ENCODE data around the gene PLK3. TPM values are rescaled to one million over a fixed set of nuclear protein-coding genes. Genes with fewer than 3 reads are reported as not detected.
"Not testable (repeated sequence)": the region's sequence is repeated elsewhere in the genome, so short reads cannot be mapped to it uniquely, and the experiment has no call there.

PLK3 gene
- total RNA-seq, 2 donors from 2014 or later, result 3.3 to 9.0 TPM

DNA sequence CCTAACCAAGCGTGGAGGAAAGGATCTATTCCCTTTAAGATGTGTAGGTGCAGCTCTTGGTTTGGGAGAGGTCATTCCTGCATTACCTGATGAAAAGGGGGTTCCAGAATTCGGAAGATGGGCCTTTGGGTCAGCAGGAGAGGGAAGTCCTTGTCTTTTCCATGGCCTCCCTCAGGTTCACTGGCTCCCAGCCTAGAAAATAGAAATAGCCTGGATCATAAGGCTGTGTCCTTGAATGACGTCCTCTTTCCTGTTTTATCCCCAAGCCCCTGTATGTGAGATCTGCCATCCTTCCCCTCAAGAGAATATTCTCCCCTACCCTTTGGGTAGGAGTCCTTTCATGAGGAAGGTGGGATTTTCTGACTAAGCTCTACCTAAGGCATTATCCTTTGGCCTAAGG is 39.3 kb upstream of the PLK3 start:
- WGBS, 2 experiments (ENCODE audit: insufficient coverage in 1 of 2, insufficient read length in 1 of 2), result 93 to 100% methylated on average over 3 of the region's 3 CpGs
- TF ChIP-seq, protein P1, sequence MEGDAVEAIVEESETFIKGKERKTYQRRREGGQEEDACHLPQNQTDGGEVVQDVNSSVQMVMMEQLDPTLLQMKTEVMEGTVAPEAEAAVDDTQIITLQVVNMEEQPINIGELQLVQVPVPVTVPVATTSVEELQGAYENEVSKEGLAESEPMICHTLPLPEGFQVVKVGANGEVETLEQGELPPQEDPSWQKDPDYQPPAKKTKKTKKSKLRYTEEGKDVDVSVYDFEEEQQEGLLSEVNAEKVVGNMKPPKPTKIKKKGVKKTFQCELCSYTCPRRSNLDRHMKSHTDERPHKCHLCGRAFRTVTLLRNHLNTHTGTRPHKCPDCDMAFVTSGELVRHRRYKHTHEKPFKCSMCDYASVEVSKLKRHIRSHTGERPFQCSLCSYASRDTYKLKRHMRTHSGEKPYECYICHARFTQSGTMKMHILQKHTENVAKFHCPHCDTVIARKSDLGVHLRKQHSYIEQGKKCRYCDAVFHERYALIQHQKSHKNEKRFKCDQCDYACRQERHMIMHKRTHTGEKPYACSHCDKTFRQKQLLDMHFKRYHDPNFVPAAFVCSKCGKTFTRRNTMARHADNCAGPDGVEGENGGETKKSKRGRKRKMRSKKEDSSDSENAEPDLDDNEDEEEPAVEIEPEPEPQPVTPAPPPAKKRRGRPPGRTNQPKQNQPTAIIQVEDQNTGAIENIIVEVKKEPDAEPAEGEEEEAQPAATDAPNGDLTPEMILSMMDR (conservative IDR thresholded peaks at IDR 0.05), result no peak
- no peaks in the 10 kb centered on the region for H3K4me1 ChIP-seq (ENCODE audit: control insufficient read depth, insufficient read depth, low read length)
- DNase-seq, result no peak
- H3K27me3 ChIP-seq (ENCODE audit: control insufficient read depth, insufficient read depth, low read length, poor library complexity, severe bottlenecking), result no peaks in the 10 kb centered on the region
- H3K9ac ChIP-seq (ENCODE audit: extremely low read depth, low read length, poor library complexity, severe bottlenecking), result no peak overlapping the region
- no peak overlapping the region for H3K4me3 Mint-ChIP-seq
- H3K9me3 Mint-ChIP-seq, result no peaks in the 10 kb centered on the region
- no peaks in the 10 kb centered on the region for H3K27me3 Mint-ChIP-seq (ENCODE audit: insufficient read depth)
- H3K36me3 ChIP-seq (ENCODE audit: control insufficient read depth, insufficient read depth, low read length), result peaks cover 69% of the 10 kb centered on the region
- H3K36me3 Mint-ChIP-seq (ENCODE audit: low read depth), result peaks cover 65% of the 10 kb centered on the region
- H3K27ac ChIP-seq (ENCODE audit: low read depth, low read length), result no peak overlapping the region
- no peak overlapping the region for H3K27ac Mint-ChIP-seq
- H3K4me3 ChIP-seq (ENCODE audit: low read length), result no peak overlapping the region
- H3K4me1 Mint-ChIP-seq, result no peaks in the 10 kb centered on the region
- no peaks in the 10 kb centered on the region for H3K9me3 ChIP-seq (ENCODE audit: control insufficient read depth, low read length)

DNA sequence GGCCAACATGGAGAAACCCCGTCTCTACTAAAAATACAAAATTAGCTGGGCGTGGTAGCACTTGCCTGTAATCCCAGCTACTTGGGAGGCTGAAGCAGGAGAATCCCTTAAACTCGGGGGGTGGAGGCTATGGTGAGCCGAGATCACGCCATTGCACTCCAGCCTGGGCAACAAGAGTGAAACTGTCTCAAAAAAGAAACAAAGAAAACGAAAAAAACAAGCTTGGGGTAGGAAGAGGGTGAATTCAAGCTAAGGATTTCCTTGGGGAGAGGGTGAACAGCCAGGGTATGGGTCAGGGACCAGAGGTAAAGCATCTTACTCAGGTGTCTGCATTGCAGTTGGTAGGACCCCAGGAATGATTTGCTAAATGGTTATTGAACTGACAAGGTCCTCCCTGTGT is 33.8 kb upstream of the PLK3 start:
- H3K36me3 ChIP-seq (ENCODE audit: control insufficient read depth, insufficient read depth, low read length), result peaks cover 38% of the 10 kb centered on the region
- DNase-seq; H3K4me3 ChIP-seq (ENCODE audit: low read length); H3K27ac Mint-ChIP-seq; H3K4me1 Mint-ChIP-seq; H3K27me3 Mint-ChIP-seq (ENCODE audit: insufficient read depth); H3K4me1 ChIP-seq (ENCODE audit: control insufficient read depth, insufficient read depth, low read length); H3K27me3 ChIP-seq (ENCODE audit: control insufficient read depth, insufficient read depth, low read length, poor library complexity, severe bottlenecking); H3K4me3 Mint-ChIP-seq; H3K9ac ChIP-seq (ENCODE audit: extremely low read depth, low read length, poor library complexity, severe bottlenecking); H3K9me3 Mint-ChIP-seq; H3K9me3 ChIP-seq (ENCODE audit: control insufficient read depth, low read length); H3K27ac ChIP-seq (ENCODE audit: low read depth, low read length): not testable (repeated sequence)
- 96 to 97% methylated on average over 6 of the region's 6 CpGs for WGBS, 2 experiments (ENCODE audit: insufficient coverage in 1 of 2, insufficient read length in 1 of 2)
- peaks cover 42% of the 10 kb centered on the region for H3K36me3 Mint-ChIP-seq (ENCODE audit: low read depth)

DNA sequence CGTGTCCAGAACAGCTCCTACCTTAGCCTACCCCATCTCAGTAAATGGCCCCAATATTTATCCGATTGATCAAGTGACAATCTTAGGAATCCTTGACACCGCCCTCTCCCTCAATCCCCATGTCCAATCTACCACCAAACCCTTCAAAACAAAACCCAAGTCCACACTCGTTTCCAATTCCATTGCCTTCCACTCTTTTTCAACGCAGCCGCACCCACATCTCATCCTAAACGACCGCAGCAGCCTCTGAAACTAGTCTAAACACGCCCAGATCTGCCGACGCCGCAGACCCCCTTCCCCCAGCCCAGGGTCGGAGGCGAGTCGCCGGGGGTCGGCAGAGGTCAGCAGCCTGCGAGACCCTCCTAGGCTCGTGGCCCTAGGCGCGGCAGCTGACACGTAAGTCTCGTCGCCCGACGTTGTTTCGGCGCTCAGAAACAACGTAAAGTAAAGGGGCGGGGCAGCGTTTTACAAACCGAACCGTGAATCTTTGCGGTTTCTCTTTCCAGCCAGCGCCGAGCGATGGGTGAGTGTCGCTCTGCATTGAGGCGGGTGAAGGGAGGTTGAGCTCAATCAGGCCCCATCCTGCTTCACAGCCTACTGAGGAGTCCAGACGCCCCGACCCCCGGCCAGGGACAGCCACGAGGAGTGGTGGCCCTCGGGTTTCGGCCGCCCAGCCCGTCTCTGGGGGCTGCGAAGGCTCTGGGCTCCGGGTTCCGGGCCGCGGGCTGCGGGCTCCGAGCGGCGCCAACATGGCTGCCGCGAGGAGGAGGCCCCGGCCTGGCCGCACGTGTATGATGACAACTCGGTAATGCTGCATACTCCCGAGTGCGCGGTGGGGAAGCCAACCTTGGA is 24.9 kb upstream of the PLK3 start, which contains the start of gene RPS8:
Gene RPS8 (plus strand): TSS at position 463 of the 852 bp plus-strand sequence. CDS start 57 bp downstream, at position 520.
- peak; percentile 97 for DNase-seq
- H3K4me1 ChIP-seq (ENCODE audit: control insufficient read depth, insufficient read depth, low read length), result no peaks in the 10 kb centered on the region

More for the DNA sequence above, 24.9 kb upstream of the PLK3 start, which contains the start of gene RPS8:
- H3K36me3 Mint-ChIP-seq (ENCODE audit: low read depth), result peaks cover 45% of the 10 kb centered on the region
- peak within 1 kb of the TSS; percentile 97 for H3K27ac Mint-ChIP-seq
- Histone ChIP-seq H3K9me3 (ENCODE audit: control insufficient read depth, low read length) (no peaks in the 10 kb centered on the region), H3K36me3 (ENCODE audit: control insufficient read depth, insufficient read depth, low read length) (peaks cover 38% of the 10 kb centered on the region), H3K27ac (ENCODE audit: low read depth, low read length) (peak within 1 kb of the TSS; percentile 94), H3K27me3 (ENCODE audit: control insufficient read depth, insufficient read depth, low read length, poor library complexity, severe bottlenecking) (no peaks in the 10 kb centered on the region), H3K4me3 (ENCODE audit: low read length) (peak within 1 kb of the TSS; percentile 98), H3K9ac (ENCODE audit: extremely low read depth, low read length, poor library complexity, severe bottlenecking) (peak within 1 kb of the TSS; percentile 98)
- 0% methylated on average over 44 to 65 of the region's 65 CpGs for WGBS, 2 experiments (ENCODE audit: insufficient coverage in 1 of 2, insufficient read length in 1 of 2)
- H3K9me3 Mint-ChIP-seq, result no peaks in the 10 kb centered on the region
- TF ChIP-seq, protein P1 (conservative IDR thresholded peaks at IDR 0.05), result no peak
- no peaks in the 10 kb centered on the region for H3K27me3 Mint-ChIP-seq (ENCODE audit: insufficient read depth)
- H3K4me1 Mint-ChIP-seq, result peaks cover 17% of the 10 kb centered on the region
- peak within 1 kb of the TSS; percentile 87 for H3K4me3 Mint-ChIP-seq
